Measurements from ENCODE around the gene CNTNAP5.

DNA sequence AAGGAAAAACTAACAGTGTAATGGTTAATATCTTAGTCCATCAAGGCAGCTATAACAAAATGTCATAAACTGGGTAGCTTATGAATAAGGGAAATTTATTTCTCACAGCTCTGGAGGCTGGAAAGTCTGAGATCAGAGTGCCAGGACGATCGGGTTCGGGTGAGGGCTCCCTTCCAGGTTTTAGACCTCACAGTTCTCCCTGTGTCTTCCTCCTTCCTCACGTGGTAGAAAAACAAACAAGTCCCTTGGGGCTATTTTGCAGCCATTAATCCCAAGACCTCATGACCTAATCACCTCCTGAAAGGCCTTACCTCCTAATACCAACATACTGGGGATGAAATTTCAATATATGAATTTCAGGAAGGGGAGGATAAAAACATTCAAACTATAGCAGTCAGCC is 455.9 kb downstream of the CNTNAP5 start:
- TF ChIP-seq CTCF (IDR thresholded peaks at IDR 0.05; ENCODE audit: low read length): no peak
- TF ChIP-seq EZH2phosphoT487 (IDR thresholded peaks at IDR 0.05; ENCODE audit: low read length): no peak

All from MM.1S (cell line).